Ishikawa (cell line): ENCODE results near the gene LCLAT1.

Source experiments
- CEBPB ChIP-seq: IDR thresholded peaks from 2 replicates; pipeline ENCODE4 v1.6.1; 2012
- CREB1 ChIP-seq: IDR thresholded peaks from 2 replicates; pipeline ENCODE4 v1.6.1; 2012; ENCODE audit warnings: low read depth
- EGR1 ChIP-seq: IDR thresholded peaks from 2 replicates; pipeline ENCODE4 v1.6.1; 2012
- EP300 ChIP-seq: IDR thresholded peaks from 2 replicates; pipeline ENCODE4 v1.6.1; 2012; ENCODE audit warnings: borderline replicate concordance
- FOXM1 ChIP-seq: IDR thresholded peaks from 2 replicates; pipeline ENCODE4 v1.6.1; 2012; ENCODE audit warnings: low read depth, borderline replicate concordance
- MAX ChIP-seq: IDR thresholded peaks from 2 replicates; pipeline ENCODE4 v1.6.1; 2012
- NFIC ChIP-seq: IDR thresholded peaks from 2 replicates; pipeline ENCODE4 v1.6.1; 2012
- RAD21 ChIP-seq: IDR thresholded peaks from 2 replicates; pipeline ENCODE4 v1.6.1; 2012; ENCODE audit warnings: low read depth
- REST ChIP-seq: IDR thresholded peaks from 2 replicates; pipeline ENCODE4 v1.6.1; 2012; ENCODE audit warnings: low read depth, mild to moderate bottlenecking
- TAF1 ChIP-seq: IDR thresholded peaks from 2 replicates; pipeline ENCODE4 v1.6.1; 2012; ENCODE audit warnings: low read depth, mild to moderate bottlenecking
- TCF12 ChIP-seq: IDR thresholded peaks from 2 replicates; pipeline ENCODE4 v1.6.1; 2012; ENCODE audit warnings: low read depth
- TEAD4 ChIP-seq: IDR thresholded peaks from 2 replicates; pipeline ENCODE4 v1.6.1; 2012
- USF1 ChIP-seq: IDR thresholded peaks from 2 replicates; pipeline ENCODE4 v1.6.1; 2012
- YY1 ChIP-seq: IDR thresholded peaks from 2 replicates; pipeline ENCODE4 v1.6.1; 2012; ENCODE audit warnings: low read depth

GRCh38 chr2:30465171-30465545 lies 18.1 kb downstream of the LCLAT1 start:
- TF ChIP-seq RAD21 (no peak), CREB1 (no peak), REST (no peak), FOXM1 (no peak), EP300 (no peak), EGR1 (no peak), TCF12 (no peak), NFIC (no peak), TAF1 (no peak), MAX (no peak), YY1 (no peak), CEBPB (no peak), USF1 (no peak), TEAD4 (no peak)
